Heart left ventricle (tissue), 16 donors: ENCODE measurements around the gene FUT8. TPM values are rescaled to one million over a fixed set of nuclear protein-coding genes. Genes with fewer than 3 reads are reported as not detected.

Experiments
- ATAC-seq, 4 donors: fragments of 200-7000 bp; cut with Tn5 transposase; one replicate each; pipeline ENCODE4 v1.9.1; 2020 to 2022; ENCODE audit warnings: moderate library complexity in 4 of 4, mild to moderate bottlenecking in 3 of 4, moderate number of reproducible peaks in 1 of 4
- DNase-seq, 5 donors: peaks; one replicate each; pipeline ENCODE4 v3.0.0-alpha.2; 2020
- H3K27ac ChIP-seq, 12 donors: fragments of 200-600 bp; sonication (generic) in 4 of 12; one replicate each; pipeline versions ENCODE4 v1.5.0 to v1.8.0; 2016 to 2022; ENCODE audit warnings: mild to moderate bottlenecking in 2 of 12
- H3K27me3 ChIP-seq, 9 donors: fragments of 200-600 bp; sonication (generic) in 2 of 9; one replicate each; pipeline versions ENCODE4 v1.5.1 to v1.8.0; 2016 to 2022; ENCODE audit warnings: mild to moderate bottlenecking in 3 of 9
- H3K36me3 ChIP-seq, 9 donors: fragments of 200-600 bp; sonication (generic) in 2 of 9; one replicate each; pipeline versions ENCODE4 v1.5.0 to v1.8.0; 2018 to 2022; ENCODE audit warnings: mild to moderate bottlenecking in 2 of 9
- H3K4me1 ChIP-seq, 12 donors: fragments of 200-600 bp; sonication (generic) in 4 of 12; one replicate each; pipeline versions ENCODE4 v1.5.0 to v1.8.0; 2016 to 2022; ENCODE audit warnings: mild to moderate bottlenecking in 3 of 12
- H3K4me3 ChIP-seq, 12 donors: fragments of 200-600 bp; sonication (generic) in 4 of 12; one replicate each; pipeline versions ENCODE4 v1.5.0 to v1.8.0; 2017 to 2022; ENCODE audit warnings: mild to moderate bottlenecking in 9 of 12, moderate library complexity in 4 of 12
- H3K9me3 ChIP-seq, 12 donors: fragments of 200-600 bp; sonication (generic) in 4 of 12; one replicate each; pipeline versions ENCODE4 v1.5.0 to v1.8.0; 2016 to 2022; ENCODE audit warnings: mild to moderate bottlenecking in 1 of 12
- CTCF ChIP-seq, 12 donors: fragments of 200-600 bp; sonication (generic) in 4 of 12; IDR thresholded peaks; one replicate each; pipeline versions ENCODE4 v1.5.0 to v1.8.0; 2018 to 2022; ENCODE audit warnings: antibody characterized with exemption in 12 of 12, mild to moderate bottlenecking in 5 of 12
- POLR2A ChIP-seq, 2 donors: fragments of 450-650 bp; IDR thresholded peaks; one replicate each; pipeline ENCODE4 v1.6.1; 2017; ENCODE audit warnings: antibody characterized with exemption in 2 of 2, mild to moderate bottlenecking in 2 of 2, moderate library complexity in 2 of 2
- WGBS, 4 donors: extraction: QIAGEN DNeasy Blood & Tissue Kit in 2 of 4; methylation state at CpG; one replicate each; pipeline versions ENCODE4 v1.1.5 to v1.1.7; 2013 to 2018; 5-methylcytosine and 5-hydroxymethylcytosine counted together
- intact Hi-C, 10 donors: fragments of 100-400 bp; cut with DNase I; formaldehyde crosslinking; loops; one replicate each; pipeline versions ENCODE4 v1.11.1 to v1.14.2; 2022
- polyA plus RNA-seq, 2 donors: library from polyadenylated mRNA; stranded (reverse); fragments of 200-250 nt; gene quantifications; one replicate each; pipeline ENCODE4 v1.2.3, GENCODE V29; 2013
- total RNA-seq, 9 donors: library from RNA; depleted of rRNA in 2 of 9; stranded (reverse); fragments of >200 nt in 2 of 9; fragmentation: NEBNext Ultra II Directional in 3 of 9; extraction: Animal tissue kit (Norgen Biotek cat#: 25700) in 3 of 9; gene quantifications; one replicate each; pipeline versions ENCODE4 v1.1.0 to v1.2.4, GENCODE V29; 2016 to 2023
- donor health status: ischemic (EF 13 %, LVEDD 7.1; RV severe dilation, severe dysfunction).
- donor health status: healthy with polysubstance abuse.
- donor health status: DM: no; HTN: yes; CAD: no.
- donor health status: DM: no; HTN: no; CAD: no.
- donor health status: ischemic (EF 25% LVEDD 6.9; RV normal size, moderate dysfunction).
- donor health status: ischemic (EF 25% LVEDD 5.7; RV mildly dilated, moderate dysfunction).
- donor health status: healthy.
- donor health status: DM: yes; HTN: yes; CAD: no.
- donor health status: ischemic (EF 35%, LVEDD 5.7; RV mildly dilated, moderate dysfunction).
- donor health status: nonischemic (EF 11% LVEDD 7.7; RV severe dilation, severe dysfunction).
- donor health status: DM: yes; HTN: yes; CAD: no.
- donor health status: PGD.
- donor health status: ischemic (EF 29% LVEDD 5.4; RV normal size, mild dysfunction).
- donor health status: nonischemic (EF 23%, LVEDD 6.1; RV moderate dilation, normal function).

Gene FUT8
- total and polyA plus RNA-seq, 11 donors = 2.8 to 17.3 (median 11.2) TPM

DNA sequence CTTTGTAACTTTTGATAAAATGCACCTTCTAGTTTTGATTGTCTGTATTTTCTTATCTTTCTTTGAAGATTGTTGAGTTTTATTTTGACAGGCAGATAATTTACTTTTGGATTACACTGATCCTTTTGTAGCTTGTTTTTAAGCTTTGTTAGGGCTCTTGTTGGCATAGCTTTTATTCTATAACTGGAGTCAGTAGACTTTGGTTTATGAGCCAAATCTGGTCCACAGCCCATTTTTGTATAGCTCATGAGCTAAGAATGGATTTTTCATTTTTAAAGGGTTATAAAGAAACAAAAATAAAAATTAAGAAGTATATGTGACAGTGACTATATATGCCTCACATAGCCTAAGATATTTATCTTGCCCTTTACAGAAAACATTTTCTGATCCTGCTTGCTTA lies 142.3 kb downstream of the FUT8 start:
- Histone ChIP-seq H3K4me1 (peaks cover 0 to 6% (median 0%) of the 10 kb centered on the region in 12 donors), H3K9me3 (peaks cover 0 to 7% (median 0%) of the 10 kb centered on the region in 12 donors), H3K27ac (no peak overlapping the region), H3K27me3 (no peaks in the 10 kb centered on the region), H3K4me3 (no peak overlapping the region), H3K36me3 (no peaks in the 10 kb centered on the region)
- ATAC-seq (no peak), DNase-seq (no peak)
- intact Hi-C loops = no loop called here
- TF ChIP-seq CTCF (IDR thresholded peaks at IDR 0.05) = no peak
- TF ChIP-seq POLR2A (IDR thresholded peaks at IDR 0.05) = no peak

DNA sequence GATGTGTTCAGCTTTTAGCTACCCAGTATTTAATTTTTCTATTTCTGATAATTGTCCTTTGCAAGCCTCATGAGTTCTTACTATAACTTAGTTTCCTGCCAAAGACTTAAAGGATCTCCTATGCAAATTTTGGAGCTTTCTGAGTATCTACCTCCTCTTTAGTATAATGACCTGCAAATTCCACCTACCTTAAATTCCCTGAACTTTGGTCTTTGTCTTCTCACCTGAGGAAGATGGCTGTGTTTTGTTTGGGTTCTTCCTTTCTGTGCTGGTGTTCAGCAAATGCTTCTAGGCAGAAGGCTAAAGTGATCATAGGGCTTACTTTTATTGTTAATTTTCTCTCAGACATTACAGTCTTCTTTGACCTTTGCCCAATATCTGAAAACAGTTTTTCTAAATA lies 142.8 kb downstream of the FUT8 start:
- TF ChIP-seq CTCF (IDR thresholded peaks at IDR 0.05) (no peak), POLR2A (IDR thresholded peaks at IDR 0.05) (no peak)
- ATAC-seq (no peak), DNase-seq (no peak)
- Histone ChIP-seq H3K9me3 (peaks cover 0 to 7% (median 0%) of the 10 kb centered on the region in 12 donors), H3K4me1 (peaks cover 0 to 6% (median 0%) of the 10 kb centered on the region in 12 donors), H3K36me3 (no peaks in the 10 kb centered on the region), H3K4me3 (no peak overlapping the region), H3K27ac (no peak overlapping the region), H3K27me3 (no peaks in the 10 kb centered on the region)
- intact Hi-C loops = no loop called here

- Histone ChIP-seq H3K27me3 (no peaks in the 10 kb centered on the region), H3K27ac (no peak overlapping the region)
- intact Hi-C loops = no loop called here
Measured at GRCh38 chr14:65558363-65558762, 145.8 kb downstream of the FUT8 start.

DNA sequence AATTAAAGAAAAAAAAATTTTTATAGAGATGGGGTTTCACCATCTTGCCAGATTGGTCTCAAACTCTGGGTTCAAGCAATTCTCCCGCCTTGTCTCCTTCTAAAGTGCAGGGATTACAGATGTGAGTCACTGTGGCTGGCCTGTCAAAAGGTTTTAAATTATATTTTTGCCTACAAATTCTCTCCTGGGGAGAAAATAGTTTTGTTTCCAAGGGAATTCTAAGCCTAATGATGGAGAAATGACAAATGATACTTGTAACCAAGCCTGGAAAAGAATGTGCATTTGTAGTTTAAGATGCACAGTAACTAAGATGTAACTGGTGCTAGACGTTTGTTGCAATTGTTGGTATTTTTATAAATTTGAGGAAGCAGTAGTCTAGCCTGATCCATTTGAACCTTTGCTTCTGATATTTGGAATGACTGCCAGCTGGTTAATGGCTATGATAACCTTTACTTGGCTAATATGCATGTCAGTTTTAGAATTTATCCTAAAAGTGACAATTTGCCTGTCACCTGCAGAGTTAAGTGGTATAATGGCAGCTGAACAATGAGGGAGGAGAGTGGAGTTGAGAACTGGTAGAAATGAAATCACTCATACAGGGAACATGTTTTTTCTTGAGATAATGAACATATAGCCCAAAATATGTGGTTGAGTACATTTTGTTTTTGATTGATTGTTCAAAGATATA lies 148.0 kb downstream of the FUT8 start:
- Histone ChIP-seq H3K9me3 (no peaks in the 10 kb centered on the region), H3K27ac (no peak overlapping the region), H3K27me3 (no peaks in the 10 kb centered on the region), H3K36me3 (peaks cover 0 to 17% (median 0%) of the 10 kb centered on the region in 9 donors), H3K4me3 (no peak overlapping the region), H3K4me1 (peaks cover 0 to 6% (median 0%) of the 10 kb centered on the region in 12 donors)
- DNase-seq (no peak), ATAC-seq (no peak)
- intact Hi-C loops = no loop called here
- no peak for TF ChIP-seq POLR2A (IDR thresholded peaks at IDR 0.05)
- no peak for TF ChIP-seq CTCF (IDR thresholded peaks at IDR 0.05)
- WGBS, 4 donors = 82 to 86% (median 85%) methylated on average over 2 of the region's 2 CpGs

More at GRCh38 chr14:65558363-65558762, 145.8 kb downstream of the FUT8 start:
- DNase-seq (no peak), ATAC-seq (peak; percentile 46 to 55 (median 51))
- TF ChIP-seq CTCF (IDR thresholded peaks at IDR 0.05) = no peak
- no peak for TF ChIP-seq POLR2A (IDR thresholded peaks at IDR 0.05)
- H3K4me1 ChIP-seq = peaks cover 0 to 6% (median 0%) of the 10 kb centered on the region in 12 donors
- peaks cover 0 to 7% (median 0%) of the 10 kb centered on the region in 12 donors for H3K9me3 ChIP-seq
- peaks cover 0 to 17% (median 0%) of the 10 kb centered on the region in 9 donors for H3K36me3 ChIP-seq
- H3K4me3 ChIP-seq = no peak overlapping the region
- 42 to 59% (median 51%) methylated on average over 2 of the region's 2 CpGs for WGBS, 4 donors
